ENCODE data around the gene SIDT2.

Gene SIDT2

GRCh38 chr11:117189941-117190544 lies 11.5 kb downstream of the SIDT2 start:
- no peak for DNase-seq

GRCh38 chr11:117191680-117192400 lies 13.3 kb downstream of the SIDT2 start:
- no peak for DNase-seq

- no peak for DNase-seq
Measured at GRCh38 chr11:117192401-117192875, 13.9 kb downstream of the SIDT2 start.

- no peak for DNase-seq
Measured at GRCh38 chr11:117193130-117194020, 14.8 kb downstream of the SIDT2 start.

- DNase-seq = no peak
Measured at GRCh38 chr11:117194267-117194666, 15.7 kb downstream of the SIDT2 start.

GRCh38 chr11:117195258-117195657 lies 16.7 kb downstream of the SIDT2 start:
- no peak for DNase-seq

- no peak for DNase-seq
Measured at GRCh38 chr11:117195761-117196160, 17.2 kb downstream of the SIDT2 start.

GRCh38 chr11:117197006-117197405 lies 18.5 kb downstream of the SIDT2 start:
- no peak for DNase-seq

GRCh38 chr11:117197516-117198456 lies 19.2 kb downstream of the SIDT2 start:
- no peak for DNase-seq

GRCh38 chr11:117198613-117199012 lies 20.1 kb downstream of the SIDT2 start:
- DNase-seq = no peak

- DNase-seq = no peak
Measured at GRCh38 chr11:117199053-117199915, 20.7 kb downstream of the SIDT2 start, which contains the start of gene TAGLN. TSS of gene TAGLN (plus strand) at chr11:117199370. CDS start at chr11:117203014, 3,644 bp downstream.

GRCh38 chr11:117199916-117200812 lies 21.6 kb downstream of the SIDT2 start:
- DNase-seq = no peak

- DNase-seq = no peak
Measured at GRCh38 chr11:117200813-117201657, 22.5 kb downstream of the SIDT2 start.

- no peak for DNase-seq
Measured at GRCh38 chr11:117201658-117202305, 23.2 kb downstream of the SIDT2 start.

- no peak for DNase-seq
Measured at GRCh38 chr11:117202386-117203068, 24.0 kb downstream of the SIDT2 start.

GRCh38 chr11:117203069-117203407 lies 24.5 kb downstream of the SIDT2 start:
- DNase-seq = no peak

GRCh38 chr11:117204283-117205080 lies 25.9 kb downstream of the SIDT2 start:
- DNase-seq = no peak
